Prostate gland (tissue), 2 donors: Measurements from ENCODE around the gene ATP13A2.

Experiments
- CTCF ChIP-seq, 4 experiments: fragments of 200-600 bp in 2 of 4; fragments of 450-650 bp in 2 of 4; sonication (generic) in 2 of 4; IDR thresholded peaks; 1 replicate in 3 of 4; 2 replicates in 1 of 4; pipeline ENCODE4 v1.5.1; 2016 to 2019; ENCODE audit warnings: antibody characterized with exemption in 4 of 4, mild to moderate bottlenecking in 2 of 4, moderate library complexity in 2 of 4
- POLR2A ChIP-seq: fragments of 450-650 bp; IDR thresholded peaks from one replicate; pipeline ENCODE4 v1.6.1; 2016; ENCODE audit warnings: antibody characterized with exemption, mild to moderate bottlenecking
- POLR2AphosphoS5 ChIP-seq: sonication (generic); formaldehyde crosslinking; IDR thresholded peaks from one replicate; pipeline ENCODE4 v1.6.1; 2017; ENCODE audit warnings: antibody characterized with exemption

GRCh38 chr1:16976966-16977365 is 34.8 kb downstream of the ATP13A2 start:
- TF ChIP-seq CTCF (IDR thresholded peaks at IDR 0.05), result no peak
- no peak for TF ChIP-seq POLR2AphosphoS5
- no peak for TF ChIP-seq POLR2A
